KMS-11 (cell line): ENCODE measurements around the gene UROD.
"Not testable (repeated sequence)": the region's sequence is repeated elsewhere in the genome, so short reads cannot be mapped to it uniquely, and the experiment has no call there.

Source experiments
- H2AFZ ChIP-seq: fragments of 200-600 bp; sonication (generic); 2 replicates; pipeline ENCODE4 v1.6.1; 2016; ENCODE audit warnings: antibody characterized with exemption, mixed run types, low read depth
- H3K27ac ChIP-seq: fragments of 200-600 bp; sonication (generic); 2 replicates; pipeline ENCODE4 v1.6.1; 2016; ENCODE audit warnings: mild to moderate bottlenecking, mixed run types
- H3K27me3 ChIP-seq: fragments of 200-600 bp; sonication (generic); 2 replicates; pipeline ENCODE4 v1.6.1; 2017; ENCODE audit warnings: mild to moderate bottlenecking, low read depth, mixed run types, moderate library complexity; ENCODE audit not compliant: insufficient read depth
- H3K36me3 ChIP-seq: fragments of 200-600 bp; sonication (generic); 2 replicates; pipeline ENCODE4 v1.6.1; 2017; ENCODE audit warnings: mild to moderate bottlenecking, mixed run types; ENCODE audit not compliant: insufficient read depth
- H3K4me1 ChIP-seq: fragments of 200-600 bp; sonication (generic); 2 replicates; pipeline ENCODE4 v1.6.1; 2016; ENCODE audit warnings: mild to moderate bottlenecking, low read depth, mixed run types; ENCODE audit not compliant: poor library complexity, severe bottlenecking
- H3K4me2 ChIP-seq: fragments of 200-600 bp; sonication (generic); 2 replicates; pipeline ENCODE4 v1.7.0; 2016; ENCODE audit warnings: mild to moderate bottlenecking, mixed run types
- H3K4me3 ChIP-seq: fragments of 200-600 bp; sonication (generic); IDR thresholded peaks from 2 replicates; pipeline ENCODE4 v1.6.1; 2017; ENCODE audit warnings: low read depth, low read length, mixed read lengths; ENCODE audit not compliant: insufficient read depth
- H3K79me2 ChIP-seq: fragments of 200-600 bp; sonication (generic); 2 replicates; pipeline ENCODE4 v1.6.1; 2016; ENCODE audit warnings: low read depth, mixed run types; ENCODE audit not compliant: insufficient read depth
- H3K9ac ChIP-seq: fragments of 200-600 bp; sonication (generic); 2 replicates; pipeline ENCODE4 v1.6.1; 2016; ENCODE audit warnings: mild to moderate bottlenecking, mixed run types
- H4K20me1 ChIP-seq: fragments of 200-600 bp; sonication (generic); 2 replicates; pipeline ENCODE4 v1.6.1; 2016; ENCODE audit warnings: mild to moderate bottlenecking, mixed run types; ENCODE audit not compliant: insufficient read depth
- CTCF ChIP-seq: fragments of 200-600 bp; sonication (generic); conservative IDR thresholded peaks from 2 replicates; pipeline ENCODE4 v1.6.1; 2017; ENCODE audit warnings: low read depth, mild to moderate bottlenecking, antibody characterized with exemption, low read length, moderate library complexity, mixed read lengths

The UROD gene

GRCh38 chr1:45059829-45060228, 47.8 kb downstream of the UROD start:
- no peak overlapping the region for H3K4me3 ChIP-seq
- H2AFZ ChIP-seq: no peak overlapping the region
- no peaks in the 10 kb centered on the region for H3K36me3 ChIP-seq
- no peak overlapping the region for H3K9ac ChIP-seq
- H3K4me2 ChIP-seq: no peak overlapping the region
- H4K20me1 ChIP-seq: no peaks in the 10 kb centered on the region
- no peaks in the 10 kb centered on the region for H3K79me2 ChIP-seq
- H3K27ac ChIP-seq: no peak overlapping the region
- no peaks in the 10 kb centered on the region for H3K4me1 ChIP-seq
- TF ChIP-seq CTCF: no peak
- H3K27me3 ChIP-seq: no peaks in the 10 kb centered on the region

GRCh38 chr1:45062463-45062862, 50.4 kb downstream of the UROD start:
- H3K79me2 ChIP-seq, H3K9ac ChIP-seq, H3K4me1 ChIP-seq, H3K27ac ChIP-seq, H3K36me3 ChIP-seq, H2AFZ ChIP-seq, H3K4me2 ChIP-seq, H3K27me3 ChIP-seq, H4K20me1 ChIP-seq, H3K4me3 ChIP-seq: not testable (repeated sequence)

GRCh38 chr1:45065083-45065482, 53.0 kb downstream of the UROD start:
- H3K27ac ChIP-seq: no peak overlapping the region
- TF ChIP-seq CTCF: no peak

More at GRCh38 chr1:45065083-45065482, 53.0 kb downstream of the UROD start:
- Histone ChIP-seq H3K79me2 (no peaks in the 10 kb centered on the region), H3K4me3 (no peak overlapping the region), H3K27me3 (no peaks in the 10 kb centered on the region), H3K4me1 (no peaks in the 10 kb centered on the region), H3K36me3 (no peaks in the 10 kb centered on the region), H4K20me1 (no peaks in the 10 kb centered on the region), H2AFZ (no peak overlapping the region), H3K4me2 (no peak overlapping the region), H3K9ac (no peak overlapping the region)
